Natural killer cell (primary cell): ENCODE results near the gene RNASET2. TPM values are rescaled to one million over a fixed set of nuclear protein-coding genes. Genes with fewer than 3 reads are reported as not detected.
A peak's percentile ranks its signal among the peaks of the same experiment; 100 is the strongest.

Source experiments
- ATAC-seq, 3 donors: fragments of 150-1000 bp in 2 of 3; fragments of 200-7000 bp in 1 of 3; cut with Tn5 transposase; 1 replicate in 1 of 3; 2 replicates in 2 of 3; pipeline ENCODE4 v1.10.0; 2021; ENCODE audit warnings: mild to moderate bottlenecking in 2 of 3, moderate library complexity in 2 of 3
- DNase-seq, 2 donors: peaks; one replicate each; pipeline versions ENCODE4 v3.0.0 to v3.0.0-alpha.2; 2013 to 2021; ENCODE audit warnings: mixed read lengths in 1 of 2
- H3K27ac ChIP-seq: one replicate; pipeline ENCODE4 v1.5.1; 2013; ENCODE audit warnings: mild to moderate bottlenecking, low read length
- H3K27me3 ChIP-seq: one replicate; pipeline ENCODE4 v1.6.1; 2013; ENCODE audit warnings: low read length; ENCODE audit not compliant: control insufficient read depth, insufficient read depth
- H3K36me3 ChIP-seq: one replicate; pipeline ENCODE4 v1.6.1; 2013; ENCODE audit warnings: low read length; ENCODE audit not compliant: control insufficient read depth, insufficient read depth
- H3K4me1 ChIP-seq: one replicate; pipeline ENCODE4 v1.6.1; 2013; ENCODE audit warnings: low read length; ENCODE audit not compliant: control insufficient read depth, insufficient read depth
- H3K4me3 ChIP-seq: one replicate; pipeline ENCODE4 v1.5.1; 2013; ENCODE audit warnings: low read length
- H3K9me3 ChIP-seq: one replicate; pipeline ENCODE4 v1.6.1; 2013; ENCODE audit warnings: low read length; ENCODE audit not compliant: control insufficient read depth, insufficient read depth
- H3K27ac Mint-ChIP-seq, 2 donors: one replicate each; pipeline ENCODE4 v1.8.0; 2022; ENCODE audit warnings: mild to moderate bottlenecking in 2 of 2, mixed read lengths in 2 of 2, moderate library complexity in 1 of 2
- H3K27me3 Mint-ChIP-seq, 2 donors: one replicate each; pipeline ENCODE4 v1.8.0; 2022; ENCODE audit warnings: low read depth in 2 of 2, mixed read lengths in 2 of 2
- H3K36me3 Mint-ChIP-seq: one replicate; pipeline ENCODE4 v1.8.0; 2022; ENCODE audit warnings: mixed read lengths
- H3K4me1 Mint-ChIP-seq, 2 donors: one replicate each; pipeline ENCODE4 v1.8.0; 2022; ENCODE audit warnings: mixed read lengths in 2 of 2
- H3K4me3 Mint-ChIP-seq: one replicate; pipeline ENCODE4 v1.8.0; 2022; ENCODE audit warnings: mild to moderate bottlenecking, moderate library complexity, mixed read lengths
- H3K9me3 Mint-ChIP-seq, 2 donors: one replicate each; pipeline ENCODE4 v1.8.0; 2022; ENCODE audit warnings: mixed read lengths in 2 of 2
- WGBS: methylation state at CpG from one replicate; pipeline ENCODE4 v1.1.7; 2013; ENCODE audit warnings: missing lambda C conversion rate; ENCODE audit not compliant: insufficient coverage; 5-methylcytosine and 5-hydroxymethylcytosine counted together
- intact Hi-C: fragments of 100-400 bp; cut with micrococcal nuclease; formaldehyde crosslinking; loops from one replicate; pipeline ENCODE4 v1.14.2; 2022
- total RNA-seq, 4 donors: library from RNA; stranded (reverse); fragments of 120-200 nt in 1 of 4; gene quantifications; one replicate each; pipeline versions ENCODE4 v1.2.3 to v1.2.4, GENCODE V29; 2013 to 2022
- TF ChIP-seq, protein P1 (sequence below): fragments of 200-600 bp; IDR thresholded peaks from one replicate; pipeline ENCODE4 v1.8.0; 2022; ENCODE audit warnings: antibody characterized with exemption

Gene RNASET2
- total RNA-seq, 3 donors from 2014 or later (not counting 1 experiment from before 2014, with no cell fraction given), result 65.1 to 106 (median 84.5) TPM

GRCh38 chr6:166932616-166933015 lies 23.7 kb downstream of the RNASET2 start:
- TF ChIP-seq, protein P1, sequence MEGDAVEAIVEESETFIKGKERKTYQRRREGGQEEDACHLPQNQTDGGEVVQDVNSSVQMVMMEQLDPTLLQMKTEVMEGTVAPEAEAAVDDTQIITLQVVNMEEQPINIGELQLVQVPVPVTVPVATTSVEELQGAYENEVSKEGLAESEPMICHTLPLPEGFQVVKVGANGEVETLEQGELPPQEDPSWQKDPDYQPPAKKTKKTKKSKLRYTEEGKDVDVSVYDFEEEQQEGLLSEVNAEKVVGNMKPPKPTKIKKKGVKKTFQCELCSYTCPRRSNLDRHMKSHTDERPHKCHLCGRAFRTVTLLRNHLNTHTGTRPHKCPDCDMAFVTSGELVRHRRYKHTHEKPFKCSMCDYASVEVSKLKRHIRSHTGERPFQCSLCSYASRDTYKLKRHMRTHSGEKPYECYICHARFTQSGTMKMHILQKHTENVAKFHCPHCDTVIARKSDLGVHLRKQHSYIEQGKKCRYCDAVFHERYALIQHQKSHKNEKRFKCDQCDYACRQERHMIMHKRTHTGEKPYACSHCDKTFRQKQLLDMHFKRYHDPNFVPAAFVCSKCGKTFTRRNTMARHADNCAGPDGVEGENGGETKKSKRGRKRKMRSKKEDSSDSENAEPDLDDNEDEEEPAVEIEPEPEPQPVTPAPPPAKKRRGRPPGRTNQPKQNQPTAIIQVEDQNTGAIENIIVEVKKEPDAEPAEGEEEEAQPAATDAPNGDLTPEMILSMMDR, result no peak
- Mint-ChIP-seq H3K4me3 (no peak overlapping the region), H3K27ac (no peak overlapping the region), H3K4me1 (peaks cover 0 to 20% of the 10 kb centered on the region in 2 donors), H3K36me3 (no peaks in the 10 kb centered on the region), H3K9me3 (no peaks in the 10 kb centered on the region), H3K27me3 (no peaks in the 10 kb centered on the region)
- no peaks in the 10 kb centered on the region for H3K27me3 ChIP-seq
- no peak for ATAC-seq
- no peaks in the 10 kb centered on the region for H3K9me3 ChIP-seq
- H3K27ac ChIP-seq, result no peak overlapping the region
- peak in 1 of 2 donors; percentile 2 for DNase-seq
- no peaks in the 10 kb centered on the region for H3K4me1 ChIP-seq
- WGBS, result 95% methylated on average over 10 of the region's 10 CpGs
- H3K36me3 ChIP-seq, result peaks cover 57% of the 10 kb centered on the region
- no peak overlapping the region for H3K4me3 ChIP-seq
- intact Hi-C loops, result no loop called here

GRCh38 chr6:166932116-166932515 lies 24.2 kb downstream of the RNASET2 start:
- Histone ChIP-seq H3K36me3 (peaks cover 54% of the 10 kb centered on the region), H3K4me1 (no peaks in the 10 kb centered on the region), H3K9me3 (no peaks in the 10 kb centered on the region), H3K27ac (no peak overlapping the region), H3K27me3 (no peaks in the 10 kb centered on the region), H3K4me3 (no peak overlapping the region)
- TF ChIP-seq, protein P1, result no peak
- Mint-ChIP-seq H3K4me3 (no peak overlapping the region), H3K27ac (peak overlapping the region in 1 of 2 donors; percentile 49), H3K27me3 (no peaks in the 10 kb centered on the region), H3K36me3 (no peaks in the 10 kb centered on the region), H3K9me3 (no peaks in the 10 kb centered on the region), H3K4me1 (peaks cover 0 to 20% of the 10 kb centered on the region in 2 donors)
- 95% methylated on average over 6 of the region's 6 CpGs for WGBS
- DNase-seq (no peak), ATAC-seq (no peak)
- intact Hi-C loops, result no loop called here

GRCh38 chr6:166931426-166931970 lies 24.9 kb downstream of the RNASET2 start:
- H3K27me3 Mint-ChIP-seq, result no peaks in the 10 kb centered on the region
- DNase-seq (no peak), ATAC-seq (no peak)
- Histone ChIP-seq H3K27ac (no peak overlapping the region), H3K4me3 (no peak overlapping the region), H3K27me3 (no peaks in the 10 kb centered on the region), H3K4me1 (no peaks in the 10 kb centered on the region), H3K9me3 (no peaks in the 10 kb centered on the region), H3K36me3 (peaks cover 54% of the 10 kb centered on the region)
- H3K27ac Mint-ChIP-seq, result peak overlapping the region in 1 of 2 donors; percentile 49
- intact Hi-C loops, result no loop called here
- TF ChIP-seq, protein P1, result no peak
- H3K9me3 Mint-ChIP-seq, result no peaks in the 10 kb centered on the region
- peaks cover 0 to 20% of the 10 kb centered on the region in 2 donors for H3K4me1 Mint-ChIP-seq
- no peaks in the 10 kb centered on the region for H3K36me3 Mint-ChIP-seq
- WGBS, result 95% methylated on average over 14 of the region's 14 CpGs
- no peak overlapping the region for H3K4me3 Mint-ChIP-seq

- no peaks in the 10 kb centered on the region for H3K27me3 ChIP-seq
- WGBS, result 85% methylated on average over 4 of the region's 4 CpGs
- no peaks in the 10 kb centered on the region for H3K4me1 ChIP-seq
- Mint-ChIP-seq H3K9me3 (no peaks in the 10 kb centered on the region), H3K27ac (no peak overlapping the region), H3K36me3 (no peaks in the 10 kb centered on the region), H3K4me1 (peaks cover 0 to 20% of the 10 kb centered on the region in 2 donors), H3K27me3 (no peaks in the 10 kb centered on the region), H3K4me3 (no peak overlapping the region)
- no peaks in the 10 kb centered on the region for H3K9me3 ChIP-seq
- H3K27ac ChIP-seq, result no peak overlapping the region
- H3K36me3 ChIP-seq, result peaks cover 54% of the 10 kb centered on the region
- TF ChIP-seq, protein P1, result no peak
- intact Hi-C loops, result no loop called here
- DNase-seq (no peak), ATAC-seq (peak in 1 of 3 donors; percentile 41)
- H3K4me3 ChIP-seq, result no peak overlapping the region
These were observed 25.9 kb downstream of the RNASET2 start for GRCh38 chr6:166930354-166930891.
